GM10266 (cell line): ENCODE measurements around the gene DGKD.

Source experiments
- DNase-seq: peaks from one replicate; pipeline ENCODE4 v3.0.0; 2012; ENCODE audit errors: extremely low spot score
- TF ChIP-seq, protein P1 (sequence below): IDR thresholded peaks from 2 replicates; pipeline ENCODE4 v1.5.1; 2012; ENCODE audit warnings: mild to moderate bottlenecking, low read depth; ENCODE audit not compliant: control insufficient read depth, insufficient read depth; ENCODE audit errors: missing control alignments

DGKD gene

DNA sequence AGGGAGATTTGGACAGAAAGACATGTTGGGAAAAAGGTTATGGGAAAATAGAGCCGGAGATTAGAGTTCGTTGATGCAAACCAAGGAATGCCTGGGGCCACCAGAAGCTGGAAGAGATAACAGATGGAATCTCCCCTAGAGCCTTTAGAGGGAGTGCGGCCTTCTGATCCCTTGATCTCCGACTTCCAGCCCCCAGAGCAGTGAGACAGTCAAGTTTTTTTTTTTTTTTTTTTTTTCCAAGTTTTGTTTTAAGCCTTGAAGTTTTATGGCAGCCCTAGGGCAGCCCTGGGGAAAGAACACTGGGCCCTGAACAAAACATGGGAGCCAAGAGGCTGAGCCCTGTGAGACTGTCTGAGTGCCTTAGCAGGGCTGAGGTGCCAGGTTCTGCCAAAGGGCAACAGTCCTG is 6.5 kb downstream of the DGKD start:
- TF ChIP-seq, protein P1, sequence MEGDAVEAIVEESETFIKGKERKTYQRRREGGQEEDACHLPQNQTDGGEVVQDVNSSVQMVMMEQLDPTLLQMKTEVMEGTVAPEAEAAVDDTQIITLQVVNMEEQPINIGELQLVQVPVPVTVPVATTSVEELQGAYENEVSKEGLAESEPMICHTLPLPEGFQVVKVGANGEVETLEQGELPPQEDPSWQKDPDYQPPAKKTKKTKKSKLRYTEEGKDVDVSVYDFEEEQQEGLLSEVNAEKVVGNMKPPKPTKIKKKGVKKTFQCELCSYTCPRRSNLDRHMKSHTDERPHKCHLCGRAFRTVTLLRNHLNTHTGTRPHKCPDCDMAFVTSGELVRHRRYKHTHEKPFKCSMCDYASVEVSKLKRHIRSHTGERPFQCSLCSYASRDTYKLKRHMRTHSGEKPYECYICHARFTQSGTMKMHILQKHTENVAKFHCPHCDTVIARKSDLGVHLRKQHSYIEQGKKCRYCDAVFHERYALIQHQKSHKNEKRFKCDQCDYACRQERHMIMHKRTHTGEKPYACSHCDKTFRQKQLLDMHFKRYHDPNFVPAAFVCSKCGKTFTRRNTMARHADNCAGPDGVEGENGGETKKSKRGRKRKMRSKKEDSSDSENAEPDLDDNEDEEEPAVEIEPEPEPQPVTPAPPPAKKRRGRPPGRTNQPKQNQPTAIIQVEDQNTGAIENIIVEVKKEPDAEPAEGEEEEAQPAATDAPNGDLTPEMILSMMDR = no peak

DNA sequence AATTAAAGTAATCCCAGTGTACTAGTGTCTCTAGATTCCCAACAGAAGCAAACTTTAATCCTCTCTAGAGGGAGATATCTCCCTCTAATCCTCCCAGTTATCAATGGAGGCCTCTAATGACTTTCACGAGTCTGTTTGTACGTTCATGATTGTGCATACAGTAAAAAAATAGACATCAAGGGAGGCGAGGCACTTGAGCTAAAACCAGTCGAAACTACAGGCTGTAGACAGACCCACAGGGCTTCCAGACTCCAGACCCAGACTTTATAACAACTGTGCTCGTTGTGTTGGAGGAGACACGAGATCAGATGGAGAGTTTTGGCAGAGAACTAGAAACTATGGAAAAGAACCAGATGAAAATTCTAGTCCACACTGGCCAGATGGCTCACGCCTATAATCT is 7.0 kb downstream of the DGKD start:
- TF ChIP-seq, protein P1 = no peak
- DNase-seq = no peak

More for the DNA sequence above, 6.5 kb downstream of the DGKD start:
- no peak for DNase-seq

DNA sequence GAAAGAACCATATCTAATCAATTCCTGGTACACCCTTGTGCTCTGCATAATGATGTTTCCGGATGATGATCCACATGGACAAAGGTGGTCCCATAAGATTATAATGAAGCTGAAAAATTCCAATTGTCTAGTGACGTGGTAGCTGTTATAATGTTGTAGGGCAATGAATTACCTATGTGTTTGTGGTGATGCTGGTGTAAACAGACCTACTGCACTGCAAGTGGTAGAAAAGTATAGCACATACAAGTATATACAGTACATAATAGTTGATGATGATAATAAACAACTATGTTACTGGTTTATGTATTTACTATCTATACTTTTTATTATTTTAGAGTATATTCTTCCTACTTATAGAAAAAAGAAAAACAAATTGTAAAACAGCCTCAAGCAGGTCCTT is 8.4 kb downstream of the DGKD start:
- no peak for DNase-seq
- TF ChIP-seq, protein P1 = no peak

GRCh38 chr2:233363744-233364235 is 9.5 kb downstream of the DGKD start:
- DNase-seq = no peak
- TF ChIP-seq, protein P1 = no peak

- TF ChIP-seq, protein P1 = no peak
These were observed 11.7 kb downstream of the DGKD start for GRCh38 chr2:233365861-233366520.

GRCh38 chr2:233367586-233367985 is 13.3 kb downstream of the DGKD start:
- TF ChIP-seq, protein P1 = no peak
- no peak for DNase-seq

More at GRCh38 chr2:233365861-233366520, 11.7 kb downstream of the DGKD start:
- no peak for DNase-seq

- TF ChIP-seq, protein P1 = no peak
- no peak for DNase-seq
These were observed 14.5 kb downstream of the DGKD start for GRCh38 chr2:233368756-233369155.
